Tibial artery (tissue), 4 donors: ENCODE measurements around the gene AP2A1.

Experiments used
- DNase-seq, 2 donors: peaks; one replicate each; pipeline ENCODE4 v3.0.0-alpha.2; 2019
- H3K27ac ChIP-seq, 2 donors: fragments of 200-600 bp; sonication (generic) in 1 of 2; 1 replicate in 1 of 2; 2 replicates in 1 of 2; pipeline ENCODE4 v1.5.1; 2018 to 2019; ENCODE audit warnings: mild to moderate bottlenecking in 1 of 2
- H3K27me3 ChIP-seq, 2 donors: fragments of 200-600 bp; sonication (generic) in 1 of 2; one replicate each; pipeline versions ENCODE4 v1.5.1 to v1.6.0; 2016 to 2019
- H3K36me3 ChIP-seq, 3 donors: fragments of 200-600 bp; sonication (generic) in 2 of 3; one replicate each; pipeline ENCODE4 v1.5.1; 2016 to 2019; ENCODE audit warnings: mild to moderate bottlenecking in 2 of 3
- H3K4me1 ChIP-seq, 4 donors: fragments of 200-600 bp; sonication (generic) in 2 of 4; 1 replicate in 3 of 4; 2 replicates in 1 of 4; pipeline ENCODE4 v1.5.1; 2016 to 2019
- H3K4me3 ChIP-seq, 2 donors: fragments of 200-600 bp; sonication (generic) in 1 of 2; 1 replicate in 1 of 2; 2 replicates in 1 of 2; pipeline ENCODE4 v1.5.1; 2018 to 2019; ENCODE audit warnings: mild to moderate bottlenecking in 2 of 2
- H3K9me3 ChIP-seq, 3 donors: fragments of 200-600 bp; sonication (generic) in 1 of 3; one replicate each; pipeline ENCODE4 v1.5.1; 2016 to 2019
- CTCF ChIP-seq, 2 experiments: fragments of 200-600 bp in 1 of 2; fragments of 450-650 bp in 1 of 2; IDR thresholded peaks; one replicate each; pipeline ENCODE4 v1.5.1; 2017 to 2019; ENCODE audit warnings: antibody characterized with exemption in 2 of 2, mild to moderate bottlenecking in 1 of 2, moderate library complexity in 1 of 2
- intact Hi-C: fragments of 100-400 bp; cut with DNase I; formaldehyde crosslinking; loops from one replicate; pipeline ENCODE4 v1.15.0; 2023; ENCODE audit warnings: low total_unique reads

Gene AP2A1

GRCh38 chr19:49772850-49773432 lies 6.1 kb downstream of the AP2A1 start:
- Histone ChIP-seq H3K36me3 (peaks cover 0 to 19% (median 14%) of the 10 kb centered on the region in 3 donors), H3K4me1 (peaks cover 0 to 18% (median 15%) of the 10 kb centered on the region in 4 donors), H3K27me3 (no peaks in the 10 kb centered on the region), H3K27ac (no peak overlapping the region), H3K9me3 (no peaks in the 10 kb centered on the region), H3K4me3 (no peak overlapping the region)
- TF ChIP-seq CTCF (IDR thresholded peaks at IDR 0.05), result no peak
- intact Hi-C loops, result no loop called here
- no peak for DNase-seq

GRCh38 chr19:49773663-49774350 lies 7.0 kb downstream of the AP2A1 start:
- H3K4me1 ChIP-seq, result peaks cover 0 to 10% (median 6%) of the 10 kb centered on the region in 4 donors
- no peak overlapping the region for H3K27ac ChIP-seq
- H3K9me3 ChIP-seq, result no peaks in the 10 kb centered on the region
- DNase-seq, result no peak
- H3K4me3 ChIP-seq, result no peak overlapping the region
- no peak for TF ChIP-seq CTCF (IDR thresholded peaks at IDR 0.05)
- intact Hi-C loops, result no loop called here
- no peaks in the 10 kb centered on the region for H3K27me3 ChIP-seq
- peaks cover 0 to 19% (median 14%) of the 10 kb centered on the region in 3 donors for H3K36me3 ChIP-seq

- intact Hi-C loops, result no loop called here
- no peaks in the 10 kb centered on the region for H3K4me1 ChIP-seq
- no peak for TF ChIP-seq CTCF (IDR thresholded peaks at IDR 0.05)
- no peak for DNase-seq
- H3K27ac ChIP-seq, result no peak overlapping the region
- peaks cover 0 to 19% (median 14%) of the 10 kb centered on the region in 3 donors for H3K36me3 ChIP-seq
- H3K9me3 ChIP-seq, result no peaks in the 10 kb centered on the region
- H3K27me3 ChIP-seq, result no peaks in the 10 kb centered on the region
- no peak overlapping the region for H3K4me3 ChIP-seq
Observed at GRCh38 chr19:49774969-49775368, 8.2 kb downstream of the AP2A1 start.

GRCh38 chr19:49775742-49776370 lies 9.1 kb downstream of the AP2A1 start:
- intact Hi-C loops, result no loop called here
- Histone ChIP-seq H3K27me3 (no peaks in the 10 kb centered on the region), H3K9me3 (no peaks in the 10 kb centered on the region), H3K4me1 (no peaks in the 10 kb centered on the region), H3K4me3 (no peak overlapping the region), H3K36me3 (peaks cover 0 to 19% (median 14%) of the 10 kb centered on the region in 3 donors), H3K27ac (no peak overlapping the region)
- no peak for DNase-seq
- TF ChIP-seq CTCF (IDR thresholded peaks at IDR 0.05), result no peak

- intact Hi-C loops, result no loop called here
- no peak for DNase-seq
- peaks cover 0 to 20% (median 15%) of the 10 kb centered on the region in 3 donors for H3K36me3 ChIP-seq
- TF ChIP-seq CTCF (IDR thresholded peaks at IDR 0.05), result no peak
- no peaks in the 10 kb centered on the region for H3K27me3 ChIP-seq
- H3K9me3 ChIP-seq, result no peaks in the 10 kb centered on the region
- H3K4me3 ChIP-seq, result no peak overlapping the region
- no peak overlapping the region for H3K27ac ChIP-seq
- H3K4me1 ChIP-seq, result no peaks in the 10 kb centered on the region
Observed at GRCh38 chr19:49776371-49776764, 9.6 kb downstream of the AP2A1 start.
